DND-41 (cell line): ENCODE results near the gene TIAL1.

Experiments
- EZH2 ChIP-seq: IDR thresholded peaks from 3 replicates; pipeline ENCODE4 v1.6.1; 2012; ENCODE audit warnings: borderline replicate concordance, low read depth, mild to moderate bottlenecking, moderate library complexity, low read length, inconsistent platforms; ENCODE audit not compliant: severe bottlenecking
- TF ChIP-seq, protein P1 (sequence below): IDR thresholded peaks from 2 replicates; pipeline ENCODE4 v1.5.1; 2012; ENCODE audit warnings: borderline replicate concordance, low read length, moderate library complexity, mild to moderate bottlenecking; ENCODE audit not compliant: poor library complexity, severe bottlenecking; ENCODE audit errors: extremely low read depth

- TF ChIP-seq, protein P1, sequence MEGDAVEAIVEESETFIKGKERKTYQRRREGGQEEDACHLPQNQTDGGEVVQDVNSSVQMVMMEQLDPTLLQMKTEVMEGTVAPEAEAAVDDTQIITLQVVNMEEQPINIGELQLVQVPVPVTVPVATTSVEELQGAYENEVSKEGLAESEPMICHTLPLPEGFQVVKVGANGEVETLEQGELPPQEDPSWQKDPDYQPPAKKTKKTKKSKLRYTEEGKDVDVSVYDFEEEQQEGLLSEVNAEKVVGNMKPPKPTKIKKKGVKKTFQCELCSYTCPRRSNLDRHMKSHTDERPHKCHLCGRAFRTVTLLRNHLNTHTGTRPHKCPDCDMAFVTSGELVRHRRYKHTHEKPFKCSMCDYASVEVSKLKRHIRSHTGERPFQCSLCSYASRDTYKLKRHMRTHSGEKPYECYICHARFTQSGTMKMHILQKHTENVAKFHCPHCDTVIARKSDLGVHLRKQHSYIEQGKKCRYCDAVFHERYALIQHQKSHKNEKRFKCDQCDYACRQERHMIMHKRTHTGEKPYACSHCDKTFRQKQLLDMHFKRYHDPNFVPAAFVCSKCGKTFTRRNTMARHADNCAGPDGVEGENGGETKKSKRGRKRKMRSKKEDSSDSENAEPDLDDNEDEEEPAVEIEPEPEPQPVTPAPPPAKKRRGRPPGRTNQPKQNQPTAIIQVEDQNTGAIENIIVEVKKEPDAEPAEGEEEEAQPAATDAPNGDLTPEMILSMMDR = no peak
- TF ChIP-seq EZH2 = no peak
These were observed 23.7 kb upstream of the TIAL1 start for GRCh38 chr10:119620241-119621077.
